GM12874 (cell line): Measurements from ENCODE around the gene NGF.

Experiments
- TF ChIP-seq, protein P1 (sequence below): IDR thresholded peaks from 2 replicates; pipeline ENCODE4 v1.5.1; 2011; ENCODE audit warnings: low read depth, mild to moderate bottlenecking, control low read depth, low read length, moderate library complexity; ENCODE audit not compliant: insufficient read depth

The NGF gene

DNA sequence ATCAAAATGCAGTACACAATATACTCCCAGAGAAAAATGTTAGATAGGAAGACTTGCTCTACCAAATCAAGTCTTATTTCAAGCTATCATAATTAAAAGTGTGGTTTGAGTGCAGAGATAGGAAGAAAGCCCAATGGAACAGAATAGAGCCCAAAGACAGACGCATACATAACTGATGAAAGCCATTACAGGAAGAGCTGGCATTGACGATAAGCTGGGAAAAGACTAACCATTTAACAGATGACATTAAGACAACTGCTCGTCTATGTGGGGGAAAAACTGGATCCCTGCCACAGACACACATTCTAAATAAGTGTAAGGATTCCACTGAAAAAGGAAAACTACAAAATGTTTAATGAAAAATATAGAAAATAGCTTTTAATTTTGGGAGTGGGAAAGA is 85.5 kb downstream of the NGF start:
- TF ChIP-seq, protein P1, sequence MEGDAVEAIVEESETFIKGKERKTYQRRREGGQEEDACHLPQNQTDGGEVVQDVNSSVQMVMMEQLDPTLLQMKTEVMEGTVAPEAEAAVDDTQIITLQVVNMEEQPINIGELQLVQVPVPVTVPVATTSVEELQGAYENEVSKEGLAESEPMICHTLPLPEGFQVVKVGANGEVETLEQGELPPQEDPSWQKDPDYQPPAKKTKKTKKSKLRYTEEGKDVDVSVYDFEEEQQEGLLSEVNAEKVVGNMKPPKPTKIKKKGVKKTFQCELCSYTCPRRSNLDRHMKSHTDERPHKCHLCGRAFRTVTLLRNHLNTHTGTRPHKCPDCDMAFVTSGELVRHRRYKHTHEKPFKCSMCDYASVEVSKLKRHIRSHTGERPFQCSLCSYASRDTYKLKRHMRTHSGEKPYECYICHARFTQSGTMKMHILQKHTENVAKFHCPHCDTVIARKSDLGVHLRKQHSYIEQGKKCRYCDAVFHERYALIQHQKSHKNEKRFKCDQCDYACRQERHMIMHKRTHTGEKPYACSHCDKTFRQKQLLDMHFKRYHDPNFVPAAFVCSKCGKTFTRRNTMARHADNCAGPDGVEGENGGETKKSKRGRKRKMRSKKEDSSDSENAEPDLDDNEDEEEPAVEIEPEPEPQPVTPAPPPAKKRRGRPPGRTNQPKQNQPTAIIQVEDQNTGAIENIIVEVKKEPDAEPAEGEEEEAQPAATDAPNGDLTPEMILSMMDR: no peak

DNA sequence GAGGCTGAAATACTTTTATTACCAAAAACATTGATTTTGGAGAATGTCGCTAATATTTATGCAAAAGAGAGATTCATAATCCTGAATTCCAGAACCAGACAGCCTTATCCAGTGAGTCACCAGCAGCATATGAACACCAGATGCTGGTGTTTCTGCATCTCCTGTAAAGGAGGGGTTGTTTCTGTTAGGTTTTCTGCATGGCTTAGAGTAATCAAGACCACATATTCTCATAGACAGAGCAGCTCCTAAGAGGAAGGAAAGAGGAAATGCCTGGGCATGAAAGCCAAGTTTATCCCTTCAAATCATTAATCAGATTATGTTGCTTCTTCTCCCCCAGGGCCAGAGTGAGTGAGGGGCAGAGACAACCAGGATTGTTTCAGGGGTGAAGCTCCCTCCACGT is 86.2 kb downstream of the NGF start:
- TF ChIP-seq, protein P1: no peak

DNA sequence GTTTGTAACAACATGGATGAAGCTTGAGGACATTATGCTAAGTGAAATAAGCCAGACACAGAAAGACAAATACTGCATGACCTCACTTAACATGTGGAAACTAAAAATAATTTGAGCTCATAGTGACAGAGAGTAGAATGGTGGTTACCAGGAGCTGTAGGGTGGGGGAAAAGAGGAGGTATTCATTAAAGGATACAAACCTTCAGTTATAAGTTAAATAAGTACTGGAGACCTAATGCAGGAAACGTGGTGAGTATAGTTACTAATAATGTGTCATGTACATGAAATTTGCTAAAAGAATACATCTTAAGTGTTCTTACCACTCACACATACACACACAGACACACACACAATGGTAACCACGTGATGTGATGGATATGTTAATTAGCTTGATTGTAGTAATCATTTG is 86.7 kb downstream of the NGF start:
- TF ChIP-seq, protein P1: no peak

DNA sequence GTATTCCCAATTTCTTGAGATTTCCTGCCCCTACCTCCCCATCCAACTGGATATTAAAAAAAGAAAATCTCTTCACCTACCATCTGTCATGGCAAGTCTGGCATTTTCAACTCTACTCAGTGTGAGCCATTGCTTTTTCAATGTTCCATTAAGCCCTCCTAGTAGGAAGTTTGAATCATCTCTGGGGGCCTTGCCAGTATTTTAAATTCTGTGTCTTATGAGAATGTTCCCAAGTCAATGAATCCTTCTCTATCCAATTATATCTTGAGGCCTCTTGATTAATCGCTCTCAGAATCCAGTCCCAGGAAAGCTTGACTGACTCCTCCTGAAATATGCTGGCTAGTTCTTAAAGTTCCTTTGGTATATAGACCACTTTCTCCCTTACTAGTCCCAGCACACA is 91.5 kb downstream of the NGF start:
- TF ChIP-seq, protein P1: no peak

DNA sequence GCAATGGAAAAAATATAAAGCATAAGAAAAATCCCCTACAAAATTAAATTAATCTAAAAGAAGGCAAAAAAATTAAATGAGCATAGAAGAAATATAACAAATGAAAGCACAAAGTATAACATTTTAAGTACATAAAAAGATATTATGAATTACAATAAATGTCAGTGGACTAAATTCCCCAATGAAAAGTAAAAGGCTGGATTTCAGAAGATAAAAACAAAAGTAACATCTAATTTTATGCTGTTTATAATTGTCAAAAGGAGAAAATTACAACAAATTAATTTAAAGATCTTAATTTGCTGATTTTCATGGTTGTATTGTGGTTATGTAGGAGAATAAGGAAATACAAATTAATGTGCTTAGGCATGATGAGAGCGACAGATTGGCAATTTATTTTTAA is 92.8 kb downstream of the NGF start:
- TF ChIP-seq, protein P1: no peak

DNA sequence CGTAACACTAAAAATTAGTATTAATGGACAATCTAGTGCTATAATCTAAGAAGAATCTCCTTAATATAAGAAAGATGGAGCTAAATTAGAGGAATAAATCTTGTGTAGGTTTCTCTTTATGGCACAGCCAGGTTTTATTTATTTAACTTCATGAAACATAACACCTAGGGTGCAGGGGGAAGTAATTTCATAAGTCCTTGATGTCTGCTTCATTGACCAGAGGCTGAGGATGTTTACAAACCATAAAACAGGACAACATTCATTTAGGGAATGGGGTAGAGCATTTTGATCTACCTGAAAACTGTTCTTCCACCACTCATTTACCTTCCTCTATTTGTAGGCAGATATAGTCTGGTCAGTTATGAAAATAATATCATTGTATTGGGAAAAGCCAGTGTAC is 95.5 kb downstream of the NGF start:
- TF ChIP-seq, protein P1: no peak

DNA sequence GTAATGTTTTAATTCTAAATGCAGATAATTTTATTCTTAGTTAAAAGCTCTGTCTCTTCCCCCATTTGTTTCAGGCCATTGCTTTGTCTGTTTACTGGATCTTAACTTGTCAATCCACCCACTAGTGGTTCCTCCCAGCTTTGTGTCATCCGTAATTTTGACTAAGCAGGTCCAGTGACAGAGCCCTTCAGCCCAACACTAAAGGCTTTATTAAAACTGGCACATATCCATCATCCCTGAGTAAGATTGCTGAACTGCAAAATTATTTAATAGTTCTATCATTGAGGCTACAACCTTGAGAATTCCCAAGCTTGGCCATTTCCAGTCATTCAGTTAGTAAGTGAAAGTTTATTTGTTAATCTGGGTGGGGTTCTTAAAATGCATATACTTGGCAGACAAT is 96.7 kb downstream of the NGF start:
- TF ChIP-seq, protein P1: no peak

DNA sequence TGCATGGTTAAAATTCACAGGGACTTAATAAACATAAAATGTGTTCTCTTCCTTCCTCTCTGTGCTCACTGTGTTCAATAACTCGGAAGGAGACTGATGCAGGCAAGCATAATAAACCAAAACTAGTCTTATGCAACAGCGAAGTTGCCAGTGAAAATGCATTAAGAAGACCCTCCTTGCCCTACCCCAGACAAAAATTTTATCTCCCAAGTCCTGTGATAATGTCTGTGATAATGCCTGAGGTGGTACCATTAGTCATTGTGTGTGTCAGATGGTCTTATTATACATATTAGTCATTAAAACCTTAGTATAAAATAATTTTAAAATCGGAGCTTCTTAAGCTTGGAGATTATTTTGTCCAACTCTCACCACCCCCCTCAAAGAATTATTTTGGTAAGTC is 97.8 kb downstream of the NGF start:
- TF ChIP-seq, protein P1: no peak
